ENCODE data around the gene ACOX1. TPM values are rescaled to one million over a fixed set of nuclear protein-coding genes. Genes with fewer than 3 reads are reported as not detected.

ACOX1 gene
- total and polyA plus RNA-seq, 2 of the 13 experiments (the other 11 are each of a cell fraction or from before 2014, with no cell fraction given) = 86.4 to 120 TPM

GRCh38 chr17:75978938-75979704 is at the start of gene ACOX1, which contains the start of gene TEN1 (continued):
- no peak for TF ChIP-seq ETS1 (CRISPR knock-in tag; IDR thresholded peaks at IDR 0.05)
- TF ChIP-seq NR2C2 (CRISPR knock-in tag; IDR thresholded peaks at IDR 0.05; ENCODE audit: borderline replicate concordance) = peak; percentile 85
- peak; percentile 88 for TF ChIP-seq ZNF598 (CRISPR knock-in tag; IDR thresholded peaks at IDR 0.05; ENCODE audit: borderline replicate concordance)
- no peak for TF ChIP-seq PCBP2 (optimal IDR thresholded peaks at IDR 0.05; ENCODE audit: low read depth, low read length, poor library complexity, severe bottlenecking)
- TF ChIP-seq THYN1 (CRISPR knock-in tag; IDR thresholded peaks at IDR 0.05; ENCODE audit: borderline replicate concordance, low read depth) = no peak
- no peak for TF ChIP-seq ZFP36 (IDR thresholded peaks at IDR 0.05; ENCODE audit: borderline replicate concordance, low read depth, low read length, partially characterized antibody)
- TF ChIP-seq PHF21A (CRISPR knock-in tag; IDR thresholded peaks at IDR 0.05) = peak; percentile 96
- TF ChIP-seq HDAC2 (CRISPR knock-in tag; IDR thresholded peaks at IDR 0.05) = peak; percentile 85
- peak; percentile 94; the same call in 1 of the 2 replicates for TF ChIP-seq ZNF672 (CRISPR knock-in tag; IDR thresholded peaks at IDR 0.05)
- TF ChIP-seq RORA (CRISPR knock-in tag; IDR thresholded peaks at IDR 0.05) = no peak
- TF ChIP-seq DBP (CRISPR knock-in tag; IDR thresholded peaks at IDR 0.05; ENCODE audit: not compliant biosample characterization) = peak; percentile 89
- peak; percentile 14; the same call in 1 of the 2 replicates for TF ChIP-seq STAT5B (CRISPR knock-in tag; IDR thresholded peaks at IDR 0.05)
- 0 out of 2 replicates have a peak, but pooled peaks have one; percentile 77 for TF ChIP-seq HOXA5 (CRISPR knock-in tag; IDR thresholded peaks at IDR 0.05)
- peak; percentile 79 for TF ChIP-seq TOPORS (CRISPR knock-in tag; IDR thresholded peaks at IDR 0.05)
- TF ChIP-seq ZC3H13 (CRISPR knock-in tag; IDR thresholded peaks at IDR 0.05) = peak; percentile 86
- TF ChIP-seq ZNF609 (CRISPR knock-in tag; IDR thresholded peaks at IDR 0.05; ENCODE audit: borderline replicate concordance) = peak; percentile 76
- TF ChIP-seq ZIK1 (CRISPR knock-in tag; IDR thresholded peaks at IDR 0.05; ENCODE audit: borderline replicate concordance, low read depth) = no peak; the same call in none of the 2 replicates
- 0 out of 2 replicates have a peak, but pooled peaks have one; percentile 10 for TF ChIP-seq ZNF597 (CRISPR knock-in tag; IDR thresholded peaks at IDR 0.05)
- TF ChIP-seq HOXA7 (CRISPR knock-in tag; IDR thresholded peaks at IDR 0.05) = no peak
- peak; percentile 89 for TF ChIP-seq ZBTB7B (CRISPR knock-in tag; IDR thresholded peaks at IDR 0.05)
- 0 out of 2 replicates have a peak, but pooled peaks have one; percentile 10 for TF ChIP-seq ZNF552 (CRISPR knock-in tag; IDR thresholded peaks at IDR 0.05; ENCODE audit: borderline replicate concordance)
